Astrocyte of the cerebellum (primary cell): Measurements from ENCODE around the gene SV2C.

ENCODE experiments used
- DNase-seq: peaks from one replicate; pipeline ENCODE4 v3.0.0-alpha.2; 2011; ENCODE audit warnings: low read depth
- H3K4me3 ChIP-seq: 2 replicates; pipeline ENCODE4 v1.5.1; 2011; ENCODE audit warnings: mild to moderate bottlenecking, low read depth, low read length, moderate library complexity
- CTCF ChIP-seq: IDR thresholded peaks from 2 replicates; pipeline ENCODE4 v1.5.1; 2012; ENCODE audit warnings: low read length, low read depth, moderate library complexity, mild to moderate bottlenecking; ENCODE audit errors: missing control alignments
- in situ Hi-C: cut with HindIII; loops from 2 replicates; pipeline ENCODE4 v1.10.0; 2017; ENCODE audit warnings: low sequenced_read_pairs

SV2C gene

GRCh38 chr5:76219636-76220035 lies 136.5 kb downstream of the SV2C start:
- in situ Hi-C loops = no loop called here
- no peak for DNase-seq
- H3K4me3 ChIP-seq = no peak overlapping the region
- no peak for TF ChIP-seq CTCF

GRCh38 chr5:76221311-76221710 lies 138.1 kb downstream of the SV2C start:
- DNase-seq = no peak
- H3K4me3 ChIP-seq = no peak overlapping the region
- no peak for TF ChIP-seq CTCF
- in situ Hi-C loops = no loop called here

- no peak for DNase-seq
- in situ Hi-C loops = no loop called here
- no peak for TF ChIP-seq CTCF
- no peak overlapping the region for H3K4me3 ChIP-seq
Measured at GRCh38 chr5:76222318-76222717, 139.1 kb downstream of the SV2C start.

DNA sequence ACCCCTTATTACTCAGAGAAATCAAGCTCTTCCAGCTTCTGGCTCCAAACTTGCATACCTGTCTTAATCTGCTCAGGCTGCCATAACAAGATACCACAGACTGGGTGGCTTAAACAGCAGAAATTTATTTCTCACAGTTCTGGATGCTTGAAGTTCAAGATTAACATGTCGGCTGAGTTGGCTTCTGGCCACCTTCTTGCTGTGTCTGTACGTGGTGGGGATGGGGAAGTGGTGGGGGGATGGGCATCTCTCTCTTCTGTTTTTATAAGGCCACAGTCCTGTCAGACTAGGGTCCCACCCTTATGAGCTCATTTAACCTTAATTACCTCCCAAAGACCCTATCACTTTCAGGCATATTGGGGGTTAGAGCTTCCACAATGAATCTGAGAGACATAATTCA lies 140.5 kb downstream of the SV2C start:
- TF ChIP-seq CTCF = no peak
- no peak for DNase-seq
- H3K4me3 ChIP-seq = no peak overlapping the region
- in situ Hi-C loops = no loop called here

GRCh38 chr5:76224898-76225297 lies 141.7 kb downstream of the SV2C start:
- no peak for DNase-seq
- H3K4me3 ChIP-seq = no peak overlapping the region
- in situ Hi-C loops = no loop called here
- TF ChIP-seq CTCF = no peak

DNA sequence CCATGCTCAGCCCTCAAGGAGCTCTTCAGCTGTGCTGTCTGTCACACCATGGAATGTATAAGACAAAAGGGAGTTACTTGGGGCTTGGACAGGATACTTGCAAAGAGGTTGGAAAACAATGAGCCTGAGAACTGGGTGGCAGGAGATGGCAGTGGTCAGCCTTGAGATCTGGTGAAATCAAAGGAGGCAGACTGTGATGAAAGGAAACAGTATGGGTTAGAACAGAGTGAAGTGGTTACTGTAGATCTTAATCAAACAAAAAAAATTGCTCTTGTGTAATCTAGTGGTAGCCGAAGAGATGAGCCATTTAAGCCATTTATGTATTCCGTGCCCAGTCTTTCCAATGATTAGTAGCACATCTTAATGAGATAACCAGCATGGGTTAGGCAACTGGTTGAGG lies 142.2 kb downstream of the SV2C start:
- TF ChIP-seq CTCF = no peak
- in situ Hi-C loops = no loop called here
- no peak for DNase-seq

DNA sequence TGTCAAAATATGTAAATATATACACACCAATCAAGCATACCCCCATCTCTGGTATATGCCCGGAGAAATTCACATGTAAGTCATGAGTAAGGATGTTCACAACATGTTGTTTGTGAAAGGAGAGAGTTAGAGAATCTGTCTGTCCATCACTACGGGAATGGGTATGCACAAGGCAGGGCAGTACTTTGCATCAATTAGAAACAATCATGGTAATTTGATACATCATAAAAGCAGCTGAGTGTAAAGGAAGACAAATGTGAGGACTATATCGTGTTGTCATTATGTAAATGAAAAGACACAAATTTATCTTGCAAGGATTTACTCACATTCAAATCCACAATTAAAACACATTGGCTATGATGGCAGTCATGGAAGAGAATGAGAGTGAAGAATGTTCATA lies 146.7 kb downstream of the SV2C start:
- in situ Hi-C loops = no loop called here
- H3K4me3 ChIP-seq = no peak overlapping the region
- TF ChIP-seq CTCF = no peak
- DNase-seq = no peak

More for the DNA sequence above, 142.2 kb downstream of the SV2C start:
- no peak overlapping the region for H3K4me3 ChIP-seq
